Measurements from ENCODE around the gene TMEM266.

Gene TMEM266

DNA sequence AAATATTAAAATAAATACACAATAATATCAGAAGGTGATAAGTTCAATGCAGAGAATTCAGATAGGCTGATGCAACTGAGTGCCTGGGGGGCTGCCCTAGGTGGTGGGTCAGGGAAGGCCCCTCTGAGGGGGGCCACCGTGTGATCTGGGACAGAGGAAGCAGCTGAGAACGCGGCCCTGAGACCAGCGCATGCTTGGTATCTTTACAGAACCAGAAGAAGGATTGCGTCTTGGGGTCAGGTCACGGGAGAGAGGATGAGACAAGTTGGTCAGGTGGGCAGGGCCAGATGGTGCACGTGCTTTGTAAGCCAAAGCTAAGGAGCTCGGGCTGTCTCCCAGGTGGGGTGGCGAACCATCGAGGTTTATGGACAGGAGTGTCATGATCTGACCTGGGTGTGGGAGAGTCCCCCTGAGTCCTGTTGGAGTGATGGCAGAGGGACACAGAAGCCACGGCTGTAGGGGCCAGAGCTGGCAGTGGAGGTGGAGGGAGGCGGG, 130.3 kb downstream of the TMEM266 start:
- Histone ChIP-seq H3K4me3 (ENCODE audit: control insufficient read depth in 1 of 7, extremely low read depth in 1 of 7, insufficient read depth in 4 of 7, low read depth in 2 of 7, low read length in 6 of 7) (peak overlapping the region in 1 of 7 experiments; percentile 1), H3K36me3 (ENCODE audit: control insufficient read depth in 4 of 4, insufficient read depth in 4 of 4, low read length in 3 of 4) (no peaks in the 10 kb centered on the region), H3K27me3 (replicated peaks in 2 of 5; ENCODE audit: control insufficient read depth in 4 of 5, insufficient read depth in 5 of 5, low read length in 4 of 5) (peaks cover 4 to 59% (median 13%) of the 10 kb centered on the region in 5 experiments), H3K27ac (ENCODE audit: insufficient read depth in 1 of 2, low read depth in 1 of 2, low read length in 2 of 2, poor library complexity in 1 of 2, severe bottlenecking in 2 of 2) (no peak overlapping the region), H3K4me1 (ENCODE audit: control extremely low read depth in 1 of 4, control insufficient read depth in 4 of 4, insufficient read depth in 4 of 4, low read length in 3 of 4) (peaks cover 0 to 15% (median 8%) of the 10 kb centered on the region in 4 experiments), H3K9me3 (ENCODE audit: control extremely low read depth in 1 of 5, control insufficient read depth in 4 of 5, insufficient read depth in 2 of 5, low read depth in 1 of 5, low read length in 4 of 5) (no peaks in the 10 kb centered on the region)
- ChIA-PET CTCF (interaction anchor here (0.6 to 2.4 kb wide), 9 partner anchors 9 to 677 kb away, joined by 3 to 8 read pairs (median 3); no protein-coding TSS in a partner anchor), POLR2A (interaction anchor here (1.0 kb wide), 1 partner anchor 140 kb away, joined by 3 read pairs; no protein-coding TSS in a partner anchor)
- DNase-seq: peak in 1 of 3 donors; percentile 5
- 58% methylated on average over 12 of the region's 12 CpGs for WGBS (ENCODE audit: insufficient coverage)

DNA sequence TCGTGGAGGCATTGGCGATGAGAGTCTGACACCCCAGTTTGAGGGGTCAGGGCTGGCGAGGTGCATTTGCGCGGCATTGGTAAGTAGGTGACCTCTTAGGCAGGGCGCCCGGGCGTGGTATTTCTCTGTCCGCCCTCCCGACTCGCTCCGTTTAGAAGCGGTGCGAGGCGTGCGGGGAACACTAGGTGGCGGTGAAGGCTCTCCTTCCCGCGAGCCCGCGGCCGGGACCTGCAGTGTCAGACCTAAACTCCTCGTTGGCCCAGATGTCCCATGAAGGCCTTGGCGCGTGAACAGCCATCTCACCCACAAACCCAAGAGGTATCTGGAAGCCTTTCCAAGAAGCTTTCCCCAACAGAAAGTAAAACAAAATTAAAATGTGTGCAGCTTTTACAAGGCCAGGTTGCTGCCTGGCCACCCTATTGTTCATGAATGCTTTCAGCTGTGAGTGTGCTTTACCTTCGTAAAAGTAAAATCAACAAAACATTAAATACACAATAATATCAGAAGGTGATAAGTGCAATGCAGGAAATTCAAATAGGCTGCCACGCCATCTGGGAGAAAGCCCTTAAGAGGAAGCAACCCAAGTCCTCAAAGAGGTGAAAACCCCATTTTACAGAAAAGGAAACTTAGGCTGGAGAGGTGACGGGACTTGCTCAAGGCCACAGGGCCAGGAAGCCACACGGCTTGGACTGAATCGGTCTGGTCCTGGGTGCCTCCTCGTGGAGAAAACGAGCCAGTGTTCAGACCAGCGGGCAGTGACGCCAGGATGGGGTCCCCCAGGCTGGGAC, 131.2 kb downstream of the TMEM266 start:
- no peaks in the 10 kb centered on the region for H3K36me3 ChIP-seq (ENCODE audit: control insufficient read depth in 4 of 4, insufficient read depth in 4 of 4, low read length in 3 of 4)
- H3K4me3 ChIP-seq (ENCODE audit: control insufficient read depth in 1 of 7, extremely low read depth in 1 of 7, insufficient read depth in 4 of 7, low read depth in 2 of 7, low read length in 6 of 7): peak overlapping the region in 4 of 7 experiments; percentile 9 to 50 (median 18)
- peaks cover 4 to 59% (median 13%) of the 10 kb centered on the region in 5 experiments for H3K27me3 ChIP-seq (replicated peaks in 2 of 5; ENCODE audit: control insufficient read depth in 4 of 5, insufficient read depth in 5 of 5, low read length in 4 of 5)
- WGBS (ENCODE audit: insufficient coverage): 9% methylated on average over 32 of the region's 34 CpGs
- CTCF ChIA-PET: interaction anchor here (0.9 to 2.4 kb wide), 8 partner anchors 9 to 676 kb away, joined by 3 to 8 read pairs (median 3); no protein-coding TSS in a partner anchor
- H3K9me3 ChIP-seq (ENCODE audit: control extremely low read depth in 1 of 5, control insufficient read depth in 4 of 5, insufficient read depth in 2 of 5, low read depth in 1 of 5, low read length in 4 of 5): no peaks in the 10 kb centered on the region
- POLR2A ChIA-PET: interaction anchor here (1.0 kb wide), 1 partner anchor 139 kb away, joined by 3 read pairs; no protein-coding TSS in a partner anchor
- DNase-seq: peak; percentile 57 to 74 (median 73)
- H3K27ac ChIP-seq (ENCODE audit: insufficient read depth in 1 of 2, low read depth in 1 of 2, low read length in 2 of 2, poor library complexity in 1 of 2, severe bottlenecking in 2 of 2): no peak overlapping the region
- H3K4me1 ChIP-seq (ENCODE audit: control extremely low read depth in 1 of 4, control insufficient read depth in 4 of 4, insufficient read depth in 4 of 4, low read length in 3 of 4): peaks cover 0 to 15% (median 8%) of the 10 kb centered on the region in 4 experiments

DNA sequence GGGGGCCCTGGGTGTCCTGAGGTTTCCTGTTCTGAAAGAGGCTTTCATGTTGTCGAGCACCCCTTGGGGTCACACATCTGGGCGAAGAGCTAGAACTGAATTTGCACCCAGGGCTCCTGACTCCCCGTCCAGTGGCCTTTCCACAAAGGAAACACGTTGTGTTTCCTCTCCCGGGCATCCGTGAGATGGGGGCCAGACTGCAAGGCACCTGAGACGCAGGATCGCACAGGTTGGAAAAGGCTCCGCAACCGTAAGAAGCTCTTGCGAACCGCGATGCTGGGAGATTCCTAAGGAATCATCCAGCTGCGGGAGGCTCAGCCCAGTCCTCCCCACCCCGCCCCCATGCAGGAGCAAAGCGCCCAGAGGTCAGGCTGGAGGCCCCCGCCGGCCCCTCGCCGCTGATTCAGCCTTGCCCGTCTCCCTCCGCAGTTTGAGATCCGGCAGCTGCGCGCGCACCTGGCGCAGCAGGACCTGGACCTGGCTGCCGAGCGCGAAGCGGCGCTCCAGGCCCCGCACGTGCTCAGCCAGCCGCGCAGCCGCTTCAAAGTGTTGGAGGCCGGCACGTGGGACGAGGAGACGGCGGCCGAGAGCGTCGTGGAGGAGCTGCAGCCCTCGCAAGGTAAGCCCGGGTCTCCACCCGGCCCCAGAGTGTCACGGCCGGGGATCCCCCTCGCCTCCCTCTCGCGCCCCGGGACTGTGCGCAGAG, 131.9 kb downstream of the TMEM266 start:
- Histone ChIP-seq H3K36me3 (ENCODE audit: control insufficient read depth in 4 of 4, insufficient read depth in 4 of 4, low read length in 3 of 4) (no peaks in the 10 kb centered on the region), H3K4me1 (ENCODE audit: control extremely low read depth in 1 of 4, control insufficient read depth in 4 of 4, insufficient read depth in 4 of 4, low read length in 3 of 4) (peaks cover 0 to 18% (median 11%) of the 10 kb centered on the region in 4 experiments), H3K9me3 (ENCODE audit: control extremely low read depth in 1 of 5, control insufficient read depth in 4 of 5, insufficient read depth in 2 of 5, low read depth in 1 of 5, low read length in 4 of 5) (no peaks in the 10 kb centered on the region), H3K27ac (ENCODE audit: insufficient read depth in 1 of 2, low read depth in 1 of 2, low read length in 2 of 2, poor library complexity in 1 of 2, severe bottlenecking in 2 of 2) (no peak overlapping the region), H3K4me3 (ENCODE audit: control insufficient read depth in 1 of 7, extremely low read depth in 1 of 7, insufficient read depth in 4 of 7, low read depth in 2 of 7, low read length in 6 of 7) (peak overlapping the region in 1 of 7 experiments; percentile 4), H3K27me3 (replicated peaks in 2 of 5; ENCODE audit: control insufficient read depth in 4 of 5, insufficient read depth in 5 of 5, low read length in 4 of 5) (peaks cover 4 to 59% (median 13%) of the 10 kb centered on the region in 5 experiments)
- 52% methylated on average over 47 of the region's 55 CpGs for WGBS (ENCODE audit: insufficient coverage)
- peak in 2 of 3 donors; percentile 40 to 49 for DNase-seq
- CTCF ChIA-PET: interaction anchor here (1.2 to 2.4 kb wide), 5 partner anchors 8 to 669 kb away, joined by 3 to 8 read pairs (median 5); no protein-coding TSS in a partner anchor
- POLR2A ChIA-PET: no interaction called here

GRCh38 chr15:76192715-76193114, 132.9 kb downstream of the TMEM266 start:
- Histone ChIP-seq H3K4me3 (ENCODE audit: control insufficient read depth in 1 of 7, extremely low read depth in 1 of 7, insufficient read depth in 4 of 7, low read depth in 2 of 7, low read length in 6 of 7) (no peak overlapping the region), H3K27ac (ENCODE audit: insufficient read depth in 1 of 2, low read depth in 1 of 2, low read length in 2 of 2, poor library complexity in 1 of 2, severe bottlenecking in 2 of 2) (no peak overlapping the region), H3K27me3 (replicated peaks in 2 of 5; ENCODE audit: control insufficient read depth in 4 of 5, insufficient read depth in 5 of 5, low read length in 4 of 5) (peaks cover 4 to 54% (median 13%) of the 10 kb centered on the region in 5 experiments), H3K4me1 (ENCODE audit: control extremely low read depth in 1 of 4, control insufficient read depth in 4 of 4, insufficient read depth in 4 of 4, low read length in 3 of 4) (peaks cover 0 to 24% (median 15%) of the 10 kb centered on the region in 4 experiments), H3K36me3 (ENCODE audit: control insufficient read depth in 4 of 4, insufficient read depth in 4 of 4, low read length in 3 of 4) (no peaks in the 10 kb centered on the region), H3K9me3 (ENCODE audit: control extremely low read depth in 1 of 5, control insufficient read depth in 4 of 5, insufficient read depth in 2 of 5, low read depth in 1 of 5, low read length in 4 of 5) (no peaks in the 10 kb centered on the region)
- ChIA-PET CTCF (interaction anchor here (1.0 to 1.4 kb wide), 2 partner anchors 17 to 137 kb away, joined by 3 read pairs; no protein-coding TSS in a partner anchor), POLR2A (no interaction called here)
- DNase-seq: no peak
- 95% methylated on average over 6 of the region's 8 CpGs for WGBS (ENCODE audit: insufficient coverage)

DNA sequence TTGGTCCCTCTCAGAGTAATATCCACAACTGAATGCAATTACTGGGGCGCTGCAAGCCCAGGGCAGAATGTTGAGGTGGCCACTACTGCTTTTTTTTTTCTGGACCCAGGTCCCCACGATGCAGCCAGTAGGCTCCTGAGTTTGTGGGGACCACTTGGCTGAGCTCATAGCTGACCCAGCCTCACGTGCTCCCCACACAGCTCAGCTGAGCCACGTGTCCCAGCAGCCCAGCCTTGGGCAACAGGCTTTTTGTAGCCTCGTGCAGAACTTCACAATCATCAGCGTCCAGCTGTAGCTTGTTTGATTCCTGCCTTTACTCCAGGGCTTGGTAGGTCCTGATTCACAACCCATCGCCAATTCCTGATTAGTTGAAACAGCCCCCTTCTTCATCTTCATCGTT, 134.1 kb downstream of the TMEM266 start:
- DNase-seq: no peak
- WGBS (ENCODE audit: insufficient coverage): 87% methylated on average over 7 of the region's 8 CpGs
- H3K27me3 ChIP-seq (replicated peaks in 2 of 5; ENCODE audit: control insufficient read depth in 4 of 5, insufficient read depth in 5 of 5, low read length in 4 of 5): peaks cover 4 to 46% (median 13%) of the 10 kb centered on the region in 5 experiments
- no peaks in the 10 kb centered on the region for H3K9me3 ChIP-seq (ENCODE audit: control extremely low read depth in 1 of 5, control insufficient read depth in 4 of 5, insufficient read depth in 2 of 5, low read depth in 1 of 5, low read length in 4 of 5)
- POLR2A ChIA-PET: no interaction called here
- H3K4me3 ChIP-seq (ENCODE audit: control insufficient read depth in 1 of 7, extremely low read depth in 1 of 7, insufficient read depth in 4 of 7, low read depth in 2 of 7, low read length in 6 of 7): no peak overlapping the region
- peaks cover 0 to 24% (median 16%) of the 10 kb centered on the region in 4 experiments for H3K4me1 ChIP-seq (ENCODE audit: control extremely low read depth in 1 of 4, control insufficient read depth in 4 of 4, insufficient read depth in 4 of 4, low read length in 3 of 4)
- no peak overlapping the region for H3K27ac ChIP-seq (ENCODE audit: insufficient read depth in 1 of 2, low read depth in 1 of 2, low read length in 2 of 2, poor library complexity in 1 of 2, severe bottlenecking in 2 of 2)
- no peaks in the 10 kb centered on the region for H3K36me3 ChIP-seq (ENCODE audit: control insufficient read depth in 4 of 4, insufficient read depth in 4 of 4, low read length in 3 of 4)
- CTCF ChIA-PET: interaction anchor here (1.0 to 1.4 kb wide), 2 partner anchors 16 to 136 kb away, joined by 3 read pairs; no protein-coding TSS in a partner anchor

GRCh38 chr15:76195506-76196268, 135.9 kb downstream of the TMEM266 start:
- Histone ChIP-seq H3K27ac (ENCODE audit: insufficient read depth in 1 of 2, low read depth in 1 of 2, low read length in 2 of 2, poor library complexity in 1 of 2, severe bottlenecking in 2 of 2) (no peak overlapping the region), H3K4me1 (ENCODE audit: control extremely low read depth in 1 of 4, control insufficient read depth in 4 of 4, insufficient read depth in 4 of 4, low read length in 3 of 4) (peaks cover 0 to 20% (median 12%) of the 10 kb centered on the region in 4 experiments), H3K4me3 (ENCODE audit: control insufficient read depth in 1 of 7, extremely low read depth in 1 of 7, insufficient read depth in 4 of 7, low read depth in 2 of 7, low read length in 6 of 7) (no peak overlapping the region), H3K36me3 (ENCODE audit: control insufficient read depth in 4 of 4, insufficient read depth in 4 of 4, low read length in 3 of 4) (no peaks in the 10 kb centered on the region), H3K9me3 (ENCODE audit: control extremely low read depth in 1 of 5, control insufficient read depth in 4 of 5, insufficient read depth in 2 of 5, low read depth in 1 of 5, low read length in 4 of 5) (no peaks in the 10 kb centered on the region), H3K27me3 (replicated peaks in 2 of 5; ENCODE audit: control insufficient read depth in 4 of 5, insufficient read depth in 5 of 5, low read length in 4 of 5) (peaks cover 0 to 28% (median 9%) of the 10 kb centered on the region in 5 experiments)
- CTCF ChIA-PET: interaction anchor here (0.9 kb wide), 1 partner anchor 11 kb away, joined by 3 read pairs; no protein-coding TSS in a partner anchor
- DNase-seq: no peak
- 100% methylated on average over 7 of the region's 7 CpGs for WGBS (ENCODE audit: insufficient coverage)
- POLR2A ChIA-PET: no interaction called here
